Spleen (tissue), 11 donors: ENCODE data around the gene MRPL36. TPM values are rescaled to one million over a fixed set of nuclear protein-coding genes. Genes with fewer than 3 reads are reported as not detected.

Source experiments
- DNase-seq: peaks from one replicate; pipeline ENCODE4 v3.0.0-alpha.2; 2020
- H3K27ac ChIP-seq, 8 donors: fragments of 200-600 bp; sonication (generic) in 7 of 8; 1 replicate in 4 of 8; 2 replicates in 4 of 8; pipeline versions ENCODE4 v1.5.0 to v1.8.0; 2016 to 2021; ENCODE audit warnings: inconsistent platforms in 4 of 8, mild to moderate bottlenecking in 4 of 8, moderate library complexity in 1 of 8
- H3K27me3 ChIP-seq, 7 donors: fragments of 200-600 bp; sonication (generic) in 6 of 7; replicated peaks in 1 of 7; 1 replicate in 4 of 7; 2 replicates in 3 of 7; pipeline versions ENCODE4 v1.5.0 to v1.8.0; 2016 to 2021; ENCODE audit warnings: inconsistent platforms in 3 of 7, mild to moderate bottlenecking in 1 of 7
- H3K36me3 ChIP-seq, 6 donors: fragments of 200-600 bp; sonication (generic) in 5 of 6; 1 replicate in 4 of 6; 2 replicates in 2 of 6; pipeline versions ENCODE4 v1.5.0 to v1.8.0; 2016 to 2021; ENCODE audit warnings: inconsistent platforms in 2 of 6
- H3K4me1 ChIP-seq, 6 donors: fragments of 200-600 bp; sonication (generic) in 5 of 6; 1 replicate in 3 of 6; 2 replicates in 3 of 6; pipeline versions ENCODE4 v1.5.0 to v1.8.0; 2016 to 2021; ENCODE audit warnings: inconsistent platforms in 3 of 6
- H3K4me3 ChIP-seq, 8 donors: fragments of 200-600 bp; sonication (generic) in 7 of 8; 1 replicate in 4 of 8; 2 replicates in 4 of 8; pipeline versions ENCODE4 v1.5.0 to v1.8.0; 2016 to 2021; ENCODE audit warnings: inconsistent platforms in 4 of 8, mild to moderate bottlenecking in 4 of 8, moderate library complexity in 2 of 8
- H3K9me3 ChIP-seq, 8 donors: fragments of 200-600 bp; sonication (generic) in 7 of 8; 1 replicate in 4 of 8; 2 replicates in 4 of 8; pipeline versions ENCODE4 v1.5.0 to v1.8.0; 2016 to 2021; ENCODE audit warnings: inconsistent platforms in 4 of 8
- POLR2A ChIP-seq, 3 donors: fragments of 450-650 bp; IDR thresholded peaks; one replicate each; pipeline ENCODE4 v1.5.1; 2017; ENCODE audit warnings: antibody characterized with exemption in 3 of 3, mild to moderate bottlenecking in 1 of 3
- POLR2AphosphoS5 ChIP-seq, 3 donors: sonication (generic); formaldehyde crosslinking; IDR thresholded peaks; one replicate each; pipeline ENCODE4 v1.5.1; 2017; ENCODE audit warnings: antibody characterized with exemption in 3 of 3
- WGBS, 5 donors: extraction: QIAGEN DNeasy Blood & Tissue Kit in 3 of 5; methylation state at CpG; one replicate each; pipeline versions ENCODE4 v1.1.5 to v1.1.7; 2013 to 2018; 5-methylcytosine and 5-hydroxymethylcytosine counted together
- intact Hi-C: fragments of 100-400 bp; cut with DNase I; formaldehyde crosslinking; loops from one replicate; pipeline ENCODE4 v1.15.0; 2023; ENCODE audit warnings: low total_unique reads
- polyA plus RNA-seq, 3 donors: library from polyadenylated mRNA; stranded (reverse); fragments of 200-250 nt; gene quantifications; one replicate each; pipeline ENCODE4 v1.2.1, GENCODE V29; 2013
- total RNA-seq, 7 donors: library from RNA; depleted of rRNA in 3 of 7; stranded (reverse); fragments of >200 nt in 3 of 7; fragmentation: NEBNext Ultra II Directional in 4 of 7; extraction: Animal tissue kit (Norgen Biotek cat#: 25700) in 4 of 7; gene quantifications; one replicate each; pipeline versions ENCODE4 v1.1.0 to v1.2.1, GENCODE V29; 2016 to 2021
- TF ChIP-seq, protein P1 (sequence below), 11 experiments: fragments of 200-600 bp in 7 of 11; fragments of 450-650 bp in 4 of 11; sonication (generic) in 4 of 11; IDR thresholded peaks in 8 of 11; conservative IDR thresholded peaks in 3 of 11; 1 replicate in 7 of 11; 2 replicates in 4 of 11; pipeline versions ENCODE4 v1.4.0 to v1.8.0; 2016 to 2021; ENCODE audit warnings: antibody characterized with exemption in 11 of 11, inconsistent platforms in 4 of 11, mild to moderate bottlenecking in 1 of 11
- donor health status: healthy with polysubstance abuse.
- donor health status: DM: no; HTN: no; CAD: no; lungs with moderate emphysema.
- donor health status: DM: no; HTN: no; CAD: no.
- donor health status: Bipolar disorder and iron deficiency.
- donor health status: healthy.
- donor health status: DM: no; HTN: no; CAD: no.
- donor health status: DM: yes; HTN: yes; CAD: no.

MRPL36 gene
- total and polyA plus RNA-seq, 10 donors, result 20.3 to 77.3 (median 35.9) TPM

DNA sequence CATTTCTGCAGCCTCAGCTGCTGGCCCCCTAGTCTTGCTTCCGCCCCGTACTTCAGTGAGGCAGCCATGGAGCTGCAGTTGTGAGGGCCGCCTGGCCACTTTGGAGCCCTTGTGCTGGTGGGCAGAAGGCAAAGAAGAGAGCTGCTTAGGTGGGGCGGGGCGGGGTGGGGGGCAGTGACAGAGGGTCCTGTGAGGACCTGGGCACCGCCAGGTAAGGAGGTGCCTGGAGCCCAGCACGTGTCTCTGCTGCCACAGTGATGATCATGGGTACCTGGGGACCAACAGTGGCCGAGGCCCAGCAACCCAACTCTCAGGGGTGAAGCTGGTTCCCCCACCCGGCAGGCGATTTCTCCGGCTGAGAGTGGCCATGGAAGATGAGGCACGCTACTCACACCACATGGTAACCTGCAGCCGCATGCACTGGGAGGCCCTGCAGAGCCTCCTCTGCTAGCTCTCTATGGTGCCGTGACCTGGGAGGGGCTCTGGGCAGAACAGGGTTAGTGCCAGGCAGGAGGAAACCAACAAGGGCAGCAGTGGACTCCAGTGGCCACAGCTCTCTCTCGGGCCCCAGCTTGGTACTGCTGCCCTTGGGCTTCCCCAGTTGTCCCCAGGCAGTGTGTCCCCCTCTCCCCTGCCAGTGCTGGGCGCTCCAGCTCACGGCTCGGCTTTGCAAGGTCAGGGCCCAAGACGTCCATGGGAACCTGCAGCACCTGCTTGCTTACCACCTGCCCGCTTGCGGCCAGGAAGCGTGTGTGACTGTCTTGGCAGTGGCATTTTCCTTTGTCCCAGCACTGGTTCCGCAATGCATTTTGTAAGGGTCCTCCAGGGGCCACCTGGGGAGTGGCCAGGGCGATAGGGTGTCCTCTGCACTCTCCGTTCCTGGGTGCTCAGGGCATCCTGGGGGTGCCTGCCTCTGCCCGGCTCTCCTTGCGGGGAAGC is 25.5 kb upstream of the MRPL36 start:
- no peak overlapping the region for H3K27ac ChIP-seq
- no peak overlapping the region for H3K4me3 ChIP-seq
- TF ChIP-seq POLR2AphosphoS5 (IDR thresholded peaks at IDR 0.05) (peak in 1 of 3 donors; percentile 7), POLR2A (IDR thresholded peaks at IDR 0.05) (no peak)
- TF ChIP-seq, protein P1, sequence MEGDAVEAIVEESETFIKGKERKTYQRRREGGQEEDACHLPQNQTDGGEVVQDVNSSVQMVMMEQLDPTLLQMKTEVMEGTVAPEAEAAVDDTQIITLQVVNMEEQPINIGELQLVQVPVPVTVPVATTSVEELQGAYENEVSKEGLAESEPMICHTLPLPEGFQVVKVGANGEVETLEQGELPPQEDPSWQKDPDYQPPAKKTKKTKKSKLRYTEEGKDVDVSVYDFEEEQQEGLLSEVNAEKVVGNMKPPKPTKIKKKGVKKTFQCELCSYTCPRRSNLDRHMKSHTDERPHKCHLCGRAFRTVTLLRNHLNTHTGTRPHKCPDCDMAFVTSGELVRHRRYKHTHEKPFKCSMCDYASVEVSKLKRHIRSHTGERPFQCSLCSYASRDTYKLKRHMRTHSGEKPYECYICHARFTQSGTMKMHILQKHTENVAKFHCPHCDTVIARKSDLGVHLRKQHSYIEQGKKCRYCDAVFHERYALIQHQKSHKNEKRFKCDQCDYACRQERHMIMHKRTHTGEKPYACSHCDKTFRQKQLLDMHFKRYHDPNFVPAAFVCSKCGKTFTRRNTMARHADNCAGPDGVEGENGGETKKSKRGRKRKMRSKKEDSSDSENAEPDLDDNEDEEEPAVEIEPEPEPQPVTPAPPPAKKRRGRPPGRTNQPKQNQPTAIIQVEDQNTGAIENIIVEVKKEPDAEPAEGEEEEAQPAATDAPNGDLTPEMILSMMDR (IDR thresholded peaks at IDR 0.05 in 8 of 11, conservative IDR thresholded peaks at IDR 0.05 in 3 of 11), result no peak
- peaks cover 0 to 72% (median 36%) of the 10 kb centered on the region in 6 donors for H3K36me3 ChIP-seq
- intact Hi-C loops, result no loop called here
- H3K9me3 ChIP-seq, result no peaks in the 10 kb centered on the region
- peak; percentile 71 for DNase-seq
- no peaks in the 10 kb centered on the region for H3K4me1 ChIP-seq
- 95 to 97% (median 96%) methylated on average over 21 to 27 of the region's 27 CpGs for WGBS, 5 donors
- no peaks in the 10 kb centered on the region for H3K27me3 ChIP-seq

DNA sequence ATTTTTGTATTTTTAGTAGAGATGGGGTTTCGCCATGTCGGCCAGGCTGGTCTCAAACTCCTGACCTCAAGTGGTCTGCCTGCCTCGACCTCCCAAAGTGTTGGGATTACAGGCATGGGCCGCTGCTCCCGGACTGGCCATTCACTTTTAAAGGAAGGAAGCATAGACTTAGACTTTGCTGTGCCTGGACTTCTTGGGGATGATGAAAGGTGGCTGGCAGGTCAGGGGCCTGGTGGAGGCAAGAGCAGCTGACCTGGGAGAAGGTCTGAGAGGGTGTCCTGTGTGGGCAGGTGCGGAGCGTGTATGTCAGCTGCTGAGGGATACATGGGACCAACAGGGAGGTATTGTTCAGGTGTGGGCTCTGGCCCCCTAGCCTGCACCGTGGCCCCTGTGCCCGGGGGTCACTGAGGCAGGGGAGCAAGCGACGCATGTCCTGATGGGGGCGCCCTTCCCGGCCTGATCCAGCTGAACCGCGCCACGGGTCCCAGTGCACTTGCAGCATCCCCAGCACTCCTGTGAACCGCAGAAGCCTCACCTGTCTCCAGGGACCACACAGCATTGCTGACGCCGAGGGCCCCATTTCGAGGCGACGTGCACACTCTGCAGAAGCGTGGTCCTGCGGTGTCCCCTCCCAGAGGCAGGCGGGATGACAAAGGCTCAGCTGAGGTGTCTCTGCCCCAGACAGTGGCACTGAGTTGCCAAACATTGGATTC is 24.6 kb upstream of the MRPL36 start:
- H3K36me3 ChIP-seq, result peaks cover 0 to 79% (median 44%) of the 10 kb centered on the region in 6 donors
- TF ChIP-seq POLR2AphosphoS5 (IDR thresholded peaks at IDR 0.05) (peak in 1 of 3 donors; percentile 24), POLR2A (IDR thresholded peaks at IDR 0.05) (no peak)
- TF ChIP-seq, protein P1 (IDR thresholded peaks at IDR 0.05 in 8 of 11, conservative IDR thresholded peaks at IDR 0.05 in 3 of 11), result no peak
- H3K4me3 ChIP-seq, result no peak overlapping the region
- H3K27me3 ChIP-seq, result no peaks in the 10 kb centered on the region
- peak; percentile 45 for DNase-seq
- H3K27ac ChIP-seq, result no peak overlapping the region
- WGBS, 5 donors, result 93 to 98% (median 94%) methylated on average over 22 to 25 of the region's 25 CpGs
- intact Hi-C loops, result no loop called here
- H3K9me3 ChIP-seq, result no peaks in the 10 kb centered on the region
- H3K4me1 ChIP-seq, result no peaks in the 10 kb centered on the region

GRCh38 chr5:1823381-1824034 is 23.9 kb upstream of the MRPL36 start:
- no peaks in the 10 kb centered on the region for H3K9me3 ChIP-seq
- H3K36me3 ChIP-seq, result peaks cover 0 to 86% (median 52%) of the 10 kb centered on the region in 6 donors
- WGBS, 5 donors, result 81 to 97% (median 96%) methylated on average over 12 of the region's 12 CpGs
- no peaks in the 10 kb centered on the region for H3K27me3 ChIP-seq
- TF ChIP-seq POLR2AphosphoS5 (IDR thresholded peaks at IDR 0.05) (peak in 1 of 3 donors; percentile 19), POLR2A (IDR thresholded peaks at IDR 0.05) (no peak)
- TF ChIP-seq, protein P1 (IDR thresholded peaks at IDR 0.05 in 8 of 11, conservative IDR thresholded peaks at IDR 0.05 in 3 of 11), result no peak
- intact Hi-C loops, result no loop called here
- no peak overlapping the region for H3K27ac ChIP-seq
- DNase-seq, result peak; percentile 49
- H3K4me3 ChIP-seq, result no peak overlapping the region
- H3K4me1 ChIP-seq, result no peaks in the 10 kb centered on the region
